Measurements from ENCODE around the gene CYP2S1. TPM values are rescaled to one million over a fixed set of nuclear protein-coding genes. Genes with fewer than 3 reads are reported as not detected.
A peak's percentile ranks its signal among the peaks of the same experiment; 100 is the strongest.
"Not testable (repeated sequence)": the region's sequence is repeated elsewhere in the genome, so short reads cannot be mapped to it uniquely, and the experiment has no call there.

CYP2S1 gene
- total RNA-seq, 4 donors from 2014 or later = 0.32 to 6.5 (median 5.5) TPM

GRCh38 chr19:41198559-41198958, 5.5 kb downstream of the CYP2S1 start:
- ATAC-seq (ENCODE audit: low FRiP score) (no peak), DNase-seq (ENCODE audit: low spot score) (no peak)
- no peak for TF ChIP-seq CTCF (IDR thresholded peaks at IDR 0.05)

- no peak for TF ChIP-seq CTCF (IDR thresholded peaks at IDR 0.05)
- ATAC-seq (ENCODE audit: low FRiP score) (no peak), DNase-seq (ENCODE audit: low spot score) (no peak)
These were observed 10.4 kb downstream of the CYP2S1 start for GRCh38 chr19:41203371-41203770.

GRCh38 chr19:41204338-41204737, 11.3 kb downstream of the CYP2S1 start:
- not testable (repeated sequence) for DNase-seq (ENCODE audit: low spot score)
- ATAC-seq (ENCODE audit: low FRiP score) = peak; percentile 79
- TF ChIP-seq CTCF (IDR thresholded peaks at IDR 0.05) = peak in 1 of 3 donors; percentile 56

GRCh38 chr19:41205995-41206394, 13.0 kb downstream of the CYP2S1 start:
- no peak for TF ChIP-seq CTCF (IDR thresholded peaks at IDR 0.05)
- ATAC-seq (ENCODE audit: low FRiP score) (no peak), DNase-seq (ENCODE audit: low spot score) (no peak)

- ATAC-seq (ENCODE audit: low FRiP score) (no peak), DNase-seq (ENCODE audit: low spot score) (no peak)
- TF ChIP-seq CTCF (IDR thresholded peaks at IDR 0.05) = no peak
These were observed 13.4 kb downstream of the CYP2S1 start for GRCh38 chr19:41206456-41206855.

- no peak for TF ChIP-seq CTCF (IDR thresholded peaks at IDR 0.05)
- DNase-seq (ENCODE audit: low spot score) (no peak), ATAC-seq (ENCODE audit: low FRiP score) (peak; percentile 23)
These were observed 14.1 kb downstream of the CYP2S1 start for GRCh38 chr19:41206926-41207750.

- TF ChIP-seq CTCF (IDR thresholded peaks at IDR 0.05) = no peak
- ATAC-seq (ENCODE audit: low FRiP score) = no peak
- no peak for DNase-seq (ENCODE audit: low spot score)
These were observed 21.1 kb downstream of the CYP2S1 start for GRCh38 chr19:41214161-41214560.
